Suprapubic skin (tissue), 4 donors: ENCODE data around the gene HNRNPC. TPM values are rescaled to one million over a fixed set of nuclear protein-coding genes. Genes with fewer than 3 reads are reported as not detected.

Experiments used
- DNase-seq, 2 donors: peaks; one replicate each; pipeline ENCODE4 v3.0.0-alpha.2; 2019; ENCODE audit warnings: low spot score in 2 of 2
- H3K27ac ChIP-seq: fragments of 200-600 bp; sonication (generic); one replicate; pipeline ENCODE4 v1.5.1; 2019
- H3K27me3 ChIP-seq: fragments of 200-600 bp; sonication (generic); one replicate; pipeline ENCODE4 v1.5.1; 2019
- H3K36me3 ChIP-seq: fragments of 200-600 bp; sonication (generic); one replicate; pipeline ENCODE4 v1.5.1; 2019
- H3K4me1 ChIP-seq: fragments of 200-600 bp; sonication (generic); one replicate; pipeline ENCODE4 v1.5.1; 2019
- H3K4me3 ChIP-seq: fragments of 200-600 bp; sonication (generic); one replicate; pipeline ENCODE4 v1.5.1; 2019; ENCODE audit warnings: mild to moderate bottlenecking
- H3K9me3 ChIP-seq: fragments of 200-600 bp; sonication (generic); one replicate; pipeline ENCODE4 v1.5.1; 2019
- CTCF ChIP-seq, 2 donors: fragments of 200-600 bp in 1 of 2; fragments of 450-650 bp in 1 of 2; sonication (generic) in 1 of 2; IDR thresholded peaks; one replicate each; pipeline ENCODE4 v1.5.1; 2016 to 2019; ENCODE audit warnings: antibody characterized with exemption in 2 of 2, mild to moderate bottlenecking in 1 of 2, moderate library complexity in 1 of 2
- EP300 ChIP-seq: sonication (generic); formaldehyde crosslinking; IDR thresholded peaks from one replicate; pipeline ENCODE4 v1.6.1; 2017; ENCODE audit warnings: antibody characterized with exemption
- POLR2A ChIP-seq, 2 donors: fragments of 450-650 bp; IDR thresholded peaks; one replicate each; pipeline ENCODE4 v1.6.1; 2017; ENCODE audit warnings: antibody characterized with exemption in 2 of 2, mild to moderate bottlenecking in 2 of 2, moderate library complexity in 2 of 2
- POLR2AphosphoS5 ChIP-seq, 3 donors: sonication (generic); formaldehyde crosslinking; IDR thresholded peaks; one replicate each; pipeline ENCODE4 v1.6.1; 2017; ENCODE audit warnings: antibody characterized with exemption in 3 of 3
- WGBS: methylation state at CpG from one replicate; pipeline ENCODE4 v1.1.5; 2018; 5-methylcytosine and 5-hydroxymethylcytosine counted together
- total RNA-seq, 4 donors: library from RNA; depleted of rRNA; stranded (reverse); fragments of >200 nt; gene quantifications; one replicate each; pipeline ENCODE4 v1.1.0, GENCODE V29; 2016

Gene HNRNPC
- total RNA-seq, 4 donors from 2014 or later, result 355 to 512 (median 409) TPM

GRCh38 chr14:21240417-21240816, 28.8 kb downstream of the HNRNPC start:
- H3K4me1 ChIP-seq, result peaks cover 6% of the 10 kb centered on the region
- WGBS, result 86% methylated on average over 2 of the region's 2 CpGs

GRCh38 chr14:21238823-21239518, 30.3 kb downstream of the HNRNPC start:
- H3K27ac ChIP-seq, result no peak overlapping the region
- no peak for DNase-seq
- no peaks in the 10 kb centered on the region for H3K27me3 ChIP-seq
- no peak overlapping the region for H3K4me3 ChIP-seq
- no peaks in the 10 kb centered on the region for H3K9me3 ChIP-seq
- WGBS, result 94% methylated on average over 11 of the region's 11 CpGs
- peaks cover 14% of the 10 kb centered on the region for H3K36me3 ChIP-seq
- TF ChIP-seq CTCF (IDR thresholded peaks at IDR 0.05), result no peak
- TF ChIP-seq POLR2A (IDR thresholded peaks at IDR 0.05), result no peak
- TF ChIP-seq EP300, result no peak
- TF ChIP-seq POLR2AphosphoS5 (IDR thresholded peaks at IDR 0.05), result no peak
- H3K4me1 ChIP-seq, result peaks cover 13% of the 10 kb centered on the region

More at GRCh38 chr14:21240417-21240816, 28.8 kb downstream of the HNRNPC start:
- Histone ChIP-seq H3K9me3 (no peaks in the 10 kb centered on the region), H3K27me3 (no peaks in the 10 kb centered on the region), H3K36me3 (peaks cover 10% of the 10 kb centered on the region), H3K27ac (no peak overlapping the region), H3K4me3 (no peak overlapping the region)
- DNase-seq, result no peak
- TF ChIP-seq POLR2AphosphoS5 (IDR thresholded peaks at IDR 0.05) (no peak), POLR2A (IDR thresholded peaks at IDR 0.05) (no peak), CTCF (IDR thresholded peaks at IDR 0.05) (no peak), EP300 (no peak)

GRCh38 chr14:21236948-21237797, 32.1 kb downstream of the HNRNPC start:
- WGBS, result 73% methylated on average over 6 of the region's 6 CpGs
- no peak overlapping the region for H3K4me3 ChIP-seq
- H3K27ac ChIP-seq, result no peak overlapping the region
- no peaks in the 10 kb centered on the region for H3K9me3 ChIP-seq
- DNase-seq, result no peak
- no peaks in the 10 kb centered on the region for H3K27me3 ChIP-seq
- TF ChIP-seq POLR2AphosphoS5 (IDR thresholded peaks at IDR 0.05) (no peak), POLR2A (IDR thresholded peaks at IDR 0.05) (no peak), CTCF (IDR thresholded peaks at IDR 0.05) (no peak), EP300 (no peak)
- peaks cover 14% of the 10 kb centered on the region for H3K4me1 ChIP-seq
- H3K36me3 ChIP-seq, result peaks cover 30% of the 10 kb centered on the region

GRCh38 chr14:21234112-21234511, 35.1 kb downstream of the HNRNPC start:
- Histone ChIP-seq H3K27ac (no peak overlapping the region), H3K4me1 (peaks cover 13% of the 10 kb centered on the region), H3K9me3 (no peaks in the 10 kb centered on the region), H3K36me3 (peaks cover 52% of the 10 kb centered on the region), H3K27me3 (no peaks in the 10 kb centered on the region), H3K4me3 (no peak overlapping the region)
- DNase-seq, result no peak
- TF ChIP-seq CTCF (IDR thresholded peaks at IDR 0.05) (no peak), POLR2A (IDR thresholded peaks at IDR 0.05) (no peak), POLR2AphosphoS5 (IDR thresholded peaks at IDR 0.05) (no peak), EP300 (no peak)
- WGBS, result 89% methylated on average over 5 of the region's 5 CpGs

GRCh38 chr14:21233457-21234076, 35.7 kb downstream of the HNRNPC start:
- Histone ChIP-seq H3K4me1 (peaks cover 13% of the 10 kb centered on the region), H3K9me3 (no peaks in the 10 kb centered on the region), H3K4me3 (no peak overlapping the region), H3K36me3 (peaks cover 53% of the 10 kb centered on the region), H3K27me3 (no peaks in the 10 kb centered on the region), H3K27ac (no peak overlapping the region)
- DNase-seq, result no peak
- 49% methylated on average over 8 of the region's 8 CpGs for WGBS
- TF ChIP-seq CTCF (IDR thresholded peaks at IDR 0.05), result peak in 1 of 2 donors; percentile 10
- no peak for TF ChIP-seq POLR2A (IDR thresholded peaks at IDR 0.05)
- no peak for TF ChIP-seq POLR2AphosphoS5 (IDR thresholded peaks at IDR 0.05)
- TF ChIP-seq EP300, result no peak
